Nephron progenitor cell (in vitro differentiated cells): ENCODE results near the gene PAX7.

Experiments used
- DNase-seq: peaks from one replicate; pipeline ENCODE4 v3.0.0; 2021
- H3K27ac Mint-ChIP-seq: 2 replicates; pipeline ENCODE4 v1.8.0; 2021; ENCODE audit warnings: mild to moderate bottlenecking, moderate library complexity, mixed read lengths
- H3K27me3 Mint-ChIP-seq: 2 replicates; pipeline ENCODE4 v1.8.0; 2021; ENCODE audit warnings: mild to moderate bottlenecking, low read depth, mixed read lengths; ENCODE audit not compliant: poor library complexity
- H3K36me3 Mint-ChIP-seq: 2 replicates; pipeline ENCODE4 v1.8.0; 2021; ENCODE audit warnings: low read depth, mixed read lengths
- H3K4me1 Mint-ChIP-seq: 2 replicates; pipeline ENCODE4 v1.8.0; 2021; ENCODE audit warnings: mixed read lengths
- H3K4me3 Mint-ChIP-seq: 2 replicates; pipeline ENCODE4 v1.8.0; 2021; ENCODE audit warnings: mild to moderate bottlenecking, moderate library complexity, mixed read lengths
- H3K9me3 Mint-ChIP-seq: 2 replicates; pipeline ENCODE4 v1.8.0; 2021; ENCODE audit warnings: mild to moderate bottlenecking, moderate library complexity, mixed read lengths
- CTCF ChIP-seq: fragments of 200-600 bp; sonication (generic); IDR thresholded peaks from 2 replicates; pipeline ENCODE4 v1.5.0; 2021; ENCODE audit warnings: antibody characterized with exemption

The PAX7 gene

GRCh38 chr1:18642278-18643095 is 11.8 kb downstream of the PAX7 start:
- Mint-ChIP-seq H3K36me3 (no peaks in the 10 kb centered on the region), H3K27me3 (peaks cover 100% of the 10 kb centered on the region), H3K27ac (no peak overlapping the region), H3K4me3 (peak overlapping the region; percentile 79), H3K4me1 (peaks cover 68% of the 10 kb centered on the region), H3K9me3 (no peaks in the 10 kb centered on the region)
- DNase-seq: no peak
- TF ChIP-seq CTCF: no peak

- Mint-ChIP-seq H3K9me3 (no peaks in the 10 kb centered on the region), H3K27me3 (peaks cover 100% of the 10 kb centered on the region), H3K4me3 (peak overlapping the region; percentile 79), H3K4me1 (peaks cover 60% of the 10 kb centered on the region), H3K36me3 (no peaks in the 10 kb centered on the region), H3K27ac (no peak overlapping the region)
- DNase-seq: no peak
- TF ChIP-seq CTCF: no peak
Measured at GRCh38 chr1:18643154-18644012, 12.7 kb downstream of the PAX7 start.

GRCh38 chr1:18644013-18644399 is 13.4 kb downstream of the PAX7 start:
- Mint-ChIP-seq H3K27me3 (peaks cover 100% of the 10 kb centered on the region), H3K9me3 (no peaks in the 10 kb centered on the region), H3K27ac (no peak overlapping the region), H3K4me1 (peaks cover 60% of the 10 kb centered on the region), H3K36me3 (no peaks in the 10 kb centered on the region), H3K4me3 (no peak overlapping the region)
- TF ChIP-seq CTCF: no peak
- no peak for DNase-seq

- Mint-ChIP-seq H3K27ac (no peak overlapping the region), H3K36me3 (no peaks in the 10 kb centered on the region), H3K4me1 (peaks cover 58% of the 10 kb centered on the region), H3K4me3 (peak overlapping the region; percentile 30), H3K27me3 (peaks cover 100% of the 10 kb centered on the region), H3K9me3 (no peaks in the 10 kb centered on the region)
- TF ChIP-seq CTCF: no peak
- no peak for DNase-seq
Measured at GRCh38 chr1:18644446-18644845, 13.8 kb downstream of the PAX7 start.

- Mint-ChIP-seq H3K4me3 (peak overlapping the region; percentile 30), H3K36me3 (no peaks in the 10 kb centered on the region), H3K27me3 (peaks cover 100% of the 10 kb centered on the region), H3K27ac (no peak overlapping the region), H3K9me3 (no peaks in the 10 kb centered on the region), H3K4me1 (peaks cover 50% of the 10 kb centered on the region)
- TF ChIP-seq CTCF: no peak
- no peak for DNase-seq
Measured at GRCh38 chr1:18644973-18645746, 14.5 kb downstream of the PAX7 start.
